Neural progenitor cell (in vitro differentiated cells): Measurements from ENCODE around the gene C11orf16. TPM values are rescaled to one million over a fixed set of nuclear protein-coding genes. Genes with fewer than 3 reads are reported as not detected.
A peak's percentile ranks its signal among the peaks of the same experiment; 100 is the strongest.

Source experiments
- DNase-seq: peaks from one replicate; pipeline ENCODE4 v3.0.0-alpha.2; 2016; ENCODE audit warnings: low spot score
- H2AFZ ChIP-seq: fragments of 200-600 bp; sonication (generic); replicated peaks from 2 replicates; pipeline ENCODE4 v1.6.1; 2016; ENCODE audit warnings: antibody characterized with exemption
- H3F3A ChIP-seq: fragments of 200-600 bp; sonication (generic); 2 replicates; pipeline ENCODE4 v1.6.1; 2016; ENCODE audit warnings: antibody characterized with exemption, low read depth
- H3K27ac ChIP-seq: fragments of 200-600 bp; sonication (generic); 2 replicates; pipeline ENCODE4 v1.5.1; 2016; ENCODE audit warnings: mild to moderate bottlenecking
- H3K27me3 ChIP-seq: fragments of 200-600 bp; sonication (generic); 2 replicates; pipeline ENCODE4 v1.6.1; 2016; ENCODE audit warnings: mild to moderate bottlenecking, moderate library complexity
- H3K36me3 ChIP-seq: fragments of 200-600 bp; sonication (generic); 2 replicates; pipeline ENCODE4 v1.5.1; 2016
- H3K4me1 ChIP-seq: fragments of 200-600 bp; sonication (generic); 2 replicates; pipeline ENCODE4 v1.6.1; 2016; ENCODE audit warnings: mixed run types
- H3K4me2 ChIP-seq: fragments of 200-600 bp; sonication (generic); 2 replicates; pipeline ENCODE4 v1.6.1; 2016
- H3K4me3 ChIP-seq: fragments of 200-600 bp; sonication (generic); 2 replicates; pipeline ENCODE4 v1.5.1; 2016
- H3K79me2 ChIP-seq: fragments of 200-600 bp; sonication (generic); 2 replicates; pipeline ENCODE4 v1.6.1; 2016; ENCODE audit warnings: low read depth
- H3K9ac ChIP-seq: fragments of 200-600 bp; sonication (generic); 2 replicates; pipeline ENCODE4 v1.6.1; 2016
- H3K9me3 ChIP-seq: fragments of 200-600 bp; sonication (generic); 2 replicates; pipeline ENCODE4 v1.5.1; 2016; ENCODE audit warnings: low read depth
- H4K20me1 ChIP-seq: fragments of 200-600 bp; sonication (generic); 2 replicates; pipeline ENCODE4 v1.6.1; 2016; ENCODE audit warnings: low read depth
- H3K27ac Mint-ChIP-seq: 3 replicates; pipeline ENCODE4 v1.8.0; 2021; ENCODE audit warnings: mixed read lengths
- H3K27me3 Mint-ChIP-seq: 2 replicates; pipeline ENCODE4 v1.8.0; 2022; ENCODE audit warnings: low read depth, mild to moderate bottlenecking, inconsistent platforms, moderate library complexity, mixed read lengths; ENCODE audit not compliant: insufficient read depth
- H3K36me3 Mint-ChIP-seq: 3 replicates; pipeline ENCODE4 v1.8.0; 2021; ENCODE audit warnings: mixed read lengths
- H3K4me1 Mint-ChIP-seq: 3 replicates; pipeline ENCODE4 v1.8.0; 2021; ENCODE audit warnings: mixed read lengths
- H3K4me3 Mint-ChIP-seq: 3 replicates; pipeline ENCODE4 v1.8.0; 2021; ENCODE audit warnings: mild to moderate bottlenecking, moderate library complexity, mixed read lengths
- H3K9me3 Mint-ChIP-seq: 3 replicates; pipeline ENCODE4 v1.8.0; 2020; ENCODE audit warnings: mixed read lengths
- CTCF ChIP-seq: fragments of 200-600 bp; sonication (generic); IDR thresholded peaks from 2 replicates; pipeline ENCODE4 v1.5.1; 2017; ENCODE audit warnings: antibody characterized with exemption, mild to moderate bottlenecking
- EZH2 ChIP-seq: fragments of 200-600 bp; sonication (generic); IDR thresholded peaks from 2 replicates; pipeline ENCODE4 v1.6.1; 2017; ENCODE audit warnings: antibody characterized with exemption, mild to moderate bottlenecking, moderate library complexity
- EZH2phosphoT487 ChIP-seq: fragments of 200-600 bp; sonication (generic); IDR thresholded peaks from 2 replicates; pipeline ENCODE4 v1.6.1; 2017; ENCODE audit warnings: antibody characterized with exemption
- total RNA-seq: library from RNA; depleted of rRNA; stranded (reverse); fragments of >200 nt; gene quantifications from 2 replicates; pipeline ENCODE4 v1.2.3, GENCODE V29; 2015; ENCODE audit warnings: low replicate concordance

Gene C11orf16
- total RNA-seq, 1 donor from 2014 or later = not detected

- Mint-ChIP-seq H3K27ac (peak overlapping the region; percentile 78), H3K4me3 (no peak overlapping the region), H3K27me3 (peaks cover 2% of the 10 kb centered on the region), H3K36me3 (no peaks in the 10 kb centered on the region), H3K9me3 (peaks cover 2% of the 10 kb centered on the region), H3K4me1 (peaks cover 22% of the 10 kb centered on the region)
- Histone ChIP-seq H3K9ac (no peak overlapping the region), H3K27ac (no peak overlapping the region), H3F3A (no peaks in the 10 kb centered on the region), H3K4me1 (peaks cover 6% of the 10 kb centered on the region), H3K27me3 (no peaks in the 10 kb centered on the region), H3K4me2 (no peak overlapping the region), H3K36me3 (no peaks in the 10 kb centered on the region), H3K79me2 (no peaks in the 10 kb centered on the region), H4K20me1 (no peaks in the 10 kb centered on the region), H3K4me3 (no peak overlapping the region), H2AFZ (peak overlapping the region; percentile 20), H3K9me3 (no peaks in the 10 kb centered on the region)
- no peak for TF ChIP-seq CTCF
- no peak for TF ChIP-seq EZH2
- no peak for TF ChIP-seq EZH2phosphoT487
- DNase-seq = no peak
Observed at GRCh38 chr11:8934742-8935488, 2.2 kb upstream of the C11orf16 start.

- Histone ChIP-seq H3K9ac (no peak overlapping the region), H4K20me1 (no peaks in the 10 kb centered on the region), H3K9me3 (no peaks in the 10 kb centered on the region), H2AFZ (no peak overlapping the region), H3K79me2 (no peaks in the 10 kb centered on the region), H3K27me3 (no peaks in the 10 kb centered on the region), H3K27ac (no peak overlapping the region), H3K4me3 (no peak overlapping the region), H3K4me1 (peaks cover 6% of the 10 kb centered on the region), H3K4me2 (no peak overlapping the region), H3F3A (no peaks in the 10 kb centered on the region), H3K36me3 (no peaks in the 10 kb centered on the region)
- Mint-ChIP-seq H3K36me3 (peaks cover 2% of the 10 kb centered on the region), H3K27me3 (peaks cover 2% of the 10 kb centered on the region), H3K27ac (no peak overlapping the region), H3K4me1 (peaks cover 22% of the 10 kb centered on the region), H3K4me3 (no peak overlapping the region), H3K9me3 (peaks cover 2% of the 10 kb centered on the region)
- TF ChIP-seq EZH2phosphoT487 (no peak), CTCF (peak; percentile 49)
- DNase-seq = peak; percentile 36
Observed at GRCh38 chr11:8933931-8934330, 1.2 kb upstream of the C11orf16 start.

GRCh38 chr11:8930456-8931175 is 2.1 kb downstream of the C11orf16 start:
- DNase-seq = no peak
- Histone ChIP-seq H3F3A (no peaks in the 10 kb centered on the region), H3K79me2 (no peaks in the 10 kb centered on the region), H3K36me3 (no peaks in the 10 kb centered on the region), H4K20me1 (no peaks in the 10 kb centered on the region), H3K4me1 (peaks cover 6% of the 10 kb centered on the region), H3K4me2 (no peak overlapping the region), H3K27me3 (no peaks in the 10 kb centered on the region), H3K27ac (no peak overlapping the region), H3K9me3 (no peaks in the 10 kb centered on the region), H2AFZ (no peak overlapping the region), H3K4me3 (no peak overlapping the region), H3K9ac (no peak overlapping the region)
- no peak for TF ChIP-seq EZH2
- TF ChIP-seq EZH2phosphoT487 = no peak
- TF ChIP-seq CTCF = no peak
- Mint-ChIP-seq H3K4me1 (peaks cover 19% of the 10 kb centered on the region), H3K9me3 (no peaks in the 10 kb centered on the region), H3K27me3 (no peaks in the 10 kb centered on the region), H3K4me3 (no peak overlapping the region), H3K36me3 (peaks cover 2% of the 10 kb centered on the region), H3K27ac (peak overlapping the region; percentile 76)
